Neural cell (in vitro differentiated cells): ENCODE results near the gene TMEM135. TPM values are rescaled to one million over a fixed set of nuclear protein-coding genes. Genes with fewer than 3 reads are reported as not detected.

Source experiments
- H2AFZ ChIP-seq: fragments of 200-600, 300-800 bp; sonication (generic), shearing (Covaris generic); 2 replicates; pipeline ENCODE4 v1.6.0; 2014; ENCODE audit warnings: low read depth, mild to moderate bottlenecking, antibody characterized with exemption, low read length, moderate library complexity
- H3F3A ChIP-seq: fragments of 200-600 bp; shearing (Covaris generic); 2 replicates; pipeline ENCODE4 v1.6.1; 2016; ENCODE audit warnings: mild to moderate bottlenecking, moderate library complexity, mixed read lengths, antibody characterized with exemption, low read length; ENCODE audit not compliant: insufficient read depth, poor library complexity, severe bottlenecking
- H3K27ac ChIP-seq: fragments of 200-600, 300-800 bp; sonication (generic), shearing (Covaris generic); 2 replicates; pipeline ENCODE4 v1.5.1; 2014; ENCODE audit warnings: mild to moderate bottlenecking, low read length, moderate library complexity
- H3K27me3 ChIP-seq: fragments of 300-800, 200-600 bp; sonication (generic), shearing (Covaris generic); 2 replicates; pipeline ENCODE4 v1.6.0; 2014; ENCODE audit warnings: mild to moderate bottlenecking, low read depth, low read length, moderate library complexity; ENCODE audit not compliant: insufficient read depth
- H3K36me3 ChIP-seq: fragments of 300-800, 200-600 bp; sonication (generic), shearing (Covaris generic); 2 replicates; pipeline ENCODE4 v1.5.1; 2014; ENCODE audit warnings: mild to moderate bottlenecking, antibody characterized with exemption, low read length, moderate library complexity; ENCODE audit not compliant: insufficient read depth
- H3K4me2 ChIP-seq: fragments of 300-800, 200-600 bp; sonication (generic), shearing (Covaris generic); 2 replicates; pipeline ENCODE4 v1.6.0; 2014; ENCODE audit warnings: mild to moderate bottlenecking, low read length
- H3K4me3 ChIP-seq: fragments of 300-800, 200-600 bp; sonication (generic), shearing (Covaris generic); 2 replicates; pipeline ENCODE4 v1.5.1; 2014; ENCODE audit warnings: mild to moderate bottlenecking, low read length, moderate library complexity
- H3K79me2 ChIP-seq: fragments of 200-600 bp; shearing (Covaris generic); replicated peaks from 2 replicates; pipeline ENCODE4 v1.6.0; 2014; ENCODE audit warnings: mild to moderate bottlenecking, low read length, moderate library complexity; ENCODE audit not compliant: insufficient read depth
- H3K9ac ChIP-seq: fragments of 300-800, 200-600 bp; sonication (generic), shearing (Covaris generic); 2 replicates; pipeline ENCODE4 v1.6.1; 2016; ENCODE audit warnings: mild to moderate bottlenecking, low read length, mixed read lengths
- H3K9me2 ChIP-seq: fragments of 200-600 bp; shearing (Covaris generic); 2 replicates; pipeline ENCODE4 v1.6.1; 2016; ENCODE audit warnings: mild to moderate bottlenecking, low read length, mixed read lengths; ENCODE audit not compliant: insufficient read depth
- H3K9me3 ChIP-seq: fragments of 200-600, 300-800 bp; sonication (generic), shearing (Covaris generic); 2 replicates; pipeline ENCODE4 v1.6.1; 2016; ENCODE audit warnings: mild to moderate bottlenecking, mixed run types, low read length, moderate library complexity, mixed read lengths
- H4K20me1 ChIP-seq: fragments of 200-600 bp; shearing (Covaris generic); 2 replicates; pipeline ENCODE4 v1.6.1; 2016; ENCODE audit warnings: mild to moderate bottlenecking, mixed run types; ENCODE audit not compliant: insufficient read depth
- CTCF ChIP-seq: fragments of 450-650 bp; IDR thresholded peaks from 2 replicates; pipeline ENCODE4 v1.5.1; 2014; ENCODE audit warnings: antibody characterized with exemption, mild to moderate bottlenecking, moderate library complexity; ENCODE audit not compliant: poor library complexity, severe bottlenecking
- EP300 ChIP-seq: fragments of 450-650 bp; conservative IDR thresholded peaks from 2 replicates; pipeline ENCODE4 v1.6.1; 2014; ENCODE audit warnings: antibody characterized with exemption, mild to moderate bottlenecking, moderate library complexity; ENCODE audit not compliant: poor library complexity, severe bottlenecking
- EZH2 ChIP-seq: fragments of 200-600, 300-800 bp; shearing (Covaris generic), sonication (generic); IDR thresholded peaks from 2 replicates; pipeline ENCODE4 v1.6.1; 2014; ENCODE audit warnings: antibody characterized with exemption, low read length, borderline replicate concordance, mild to moderate bottlenecking; ENCODE audit not compliant: insufficient read depth, poor library complexity, severe bottlenecking
- MXI1 ChIP-seq: fragments of 450-650 bp; conservative IDR thresholded peaks from 2 replicates; pipeline ENCODE4 v1.6.1; 2014; ENCODE audit warnings: antibody characterized with exemption, mild to moderate bottlenecking; ENCODE audit not compliant: poor library complexity, severe bottlenecking
- POLR2AphosphoS5 ChIP-seq: IDR thresholded peaks from 2 replicates; pipeline ENCODE4 v1.6.1; 2012
- RAD21 ChIP-seq: fragments of 450-650 bp; conservative IDR thresholded peaks from 2 replicates; pipeline ENCODE4 v1.6.1; 2014; ENCODE audit warnings: antibody characterized with exemption, mild to moderate bottlenecking, moderate library complexity
- REST ChIP-seq: IDR thresholded peaks from 2 replicates; pipeline ENCODE4 v1.6.1; 2012; ENCODE audit warnings: borderline replicate concordance
- SMC3 ChIP-seq: fragments of 450-650 bp; conservative IDR thresholded peaks from 2 replicates; pipeline ENCODE4 v1.6.1; 2014; ENCODE audit warnings: antibody characterized with exemption, mild to moderate bottlenecking, moderate library complexity; ENCODE audit not compliant: poor library complexity
- TAF1 ChIP-seq: IDR thresholded peaks from 2 replicates; pipeline ENCODE4 v1.6.1; 2012; ENCODE audit warnings: low read depth
- polyA plus RNA-seq: library from polyadenylated mRNA; depleted of rRNA; stranded (reverse); fragments of >200 nt; gene quantifications from 2 replicates; pipeline ENCODE4 v1.2.3, GENCODE V29; 2014

TMEM135 gene
- polyA plus RNA-seq, 1 donor from 2014 or later, result 15.6 TPM

DNA sequence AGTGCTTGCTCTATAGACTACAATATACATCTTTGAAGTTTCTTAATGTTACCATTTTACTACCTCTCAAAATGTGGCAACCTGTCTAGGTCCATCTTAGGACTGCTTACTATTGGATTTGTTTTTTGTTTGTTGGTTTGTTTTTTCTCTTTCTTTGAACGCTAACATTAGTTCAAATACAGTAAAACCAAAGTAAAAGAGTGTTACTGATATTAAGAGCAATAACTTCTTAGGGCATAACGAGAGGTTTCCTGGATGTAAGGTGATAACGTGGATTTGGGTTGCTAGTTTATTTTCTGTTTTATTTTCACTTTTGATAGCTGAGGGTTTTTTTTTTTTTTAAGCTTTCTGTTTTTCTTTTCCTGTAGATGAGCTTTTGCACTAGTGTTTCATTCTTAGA, 43.6 kb downstream of the TMEM135 start:
- Histone ChIP-seq H3K27ac (no peak overlapping the region), H3K79me2 (no peaks in the 10 kb centered on the region), H3K4me2 (no peak overlapping the region), H3F3A (no peaks in the 10 kb centered on the region), H2AFZ (no peak overlapping the region), H4K20me1 (no peaks in the 10 kb centered on the region), H3K9ac (no peak overlapping the region), H3K9me3 (no peaks in the 10 kb centered on the region), H3K36me3 (no peaks in the 10 kb centered on the region), H3K27me3 (no peaks in the 10 kb centered on the region), H3K9me2 (no peaks in the 10 kb centered on the region), H3K4me3 (no peak overlapping the region)
- TF ChIP-seq REST, result no peak
- no peak for TF ChIP-seq TAF1
- no peak for TF ChIP-seq POLR2AphosphoS5
- TF ChIP-seq RAD21, result no peak
- TF ChIP-seq EZH2, result no peak
- TF ChIP-seq EP300, result no peak
- TF ChIP-seq CTCF, result no peak
- no peak for TF ChIP-seq SMC3
- TF ChIP-seq MXI1, result no peak

- Histone ChIP-seq H3K9ac (no peak overlapping the region), H3K4me2 (no peak overlapping the region), H2AFZ (no peak overlapping the region), H3K27me3 (no peaks in the 10 kb centered on the region), H3K9me3 (no peaks in the 10 kb centered on the region), H4K20me1 (no peaks in the 10 kb centered on the region), H3F3A (no peaks in the 10 kb centered on the region), H3K9me2 (no peaks in the 10 kb centered on the region), H3K27ac (no peak overlapping the region), H3K36me3 (no peaks in the 10 kb centered on the region), H3K79me2 (no peaks in the 10 kb centered on the region), H3K4me3 (no peak overlapping the region)
- no peak for TF ChIP-seq MXI1
Measured at GRCh38 chr11:87082590-87082989, 44.9 kb downstream of the TMEM135 start.

DNA sequence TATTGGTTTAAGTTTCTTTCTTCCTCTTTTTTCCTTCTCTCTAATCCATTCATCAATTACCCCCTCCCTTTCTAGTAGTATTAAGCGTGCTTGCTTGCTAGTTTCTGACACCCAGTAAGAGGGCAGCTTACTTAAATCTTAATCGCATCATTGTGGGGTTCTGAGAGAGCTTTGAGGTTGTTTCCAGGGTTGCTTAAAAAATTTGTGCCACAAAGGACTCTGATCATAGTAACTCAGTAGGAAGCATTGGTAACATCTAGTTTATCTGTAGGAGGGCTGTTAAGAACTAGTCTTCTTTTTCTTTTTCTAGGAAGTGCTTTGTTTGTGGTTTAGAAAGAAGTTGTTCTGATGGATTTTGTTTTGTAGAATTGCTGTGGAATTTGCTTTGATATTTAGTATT, 45.3 kb downstream of the TMEM135 start:
- no peak overlapping the region for H2AFZ ChIP-seq
- no peak for TF ChIP-seq TAF1
- TF ChIP-seq CTCF, result no peak
- no peak for TF ChIP-seq REST
- TF ChIP-seq MXI1, result no peak
- TF ChIP-seq RAD21, result no peak
- no peak for TF ChIP-seq SMC3
- no peak for TF ChIP-seq EP300
- TF ChIP-seq POLR2AphosphoS5, result no peak
- no peak for TF ChIP-seq EZH2
- H3K36me3 ChIP-seq, result peaks cover under 1% of the 10 kb centered on the region
- H3K9me3 ChIP-seq, result no peaks in the 10 kb centered on the region
- H3F3A ChIP-seq, result no peaks in the 10 kb centered on the region
- no peak overlapping the region for H3K27ac ChIP-seq
- H3K27me3 ChIP-seq, result no peaks in the 10 kb centered on the region
- H3K4me2 ChIP-seq, result no peak overlapping the region
- no peaks in the 10 kb centered on the region for H3K9me2 ChIP-seq
- H3K4me3 ChIP-seq, result no peak overlapping the region
- no peaks in the 10 kb centered on the region for H3K79me2 ChIP-seq
- H4K20me1 ChIP-seq, result no peaks in the 10 kb centered on the region
- no peak overlapping the region for H3K9ac ChIP-seq
